Renal cortex interstitium (tissue), 11 donors: ENCODE data around the gene COA8. TPM values are rescaled to one million over a fixed set of nuclear protein-coding genes. Genes with fewer than 3 reads are reported as not detected.
"Not testable (repeated sequence)": the region's sequence is repeated elsewhere in the genome, so short reads cannot be mapped to it uniquely, and the experiment has no call there.

ENCODE experiments used
- DNase-seq, 11 donors: peaks; one replicate each; pipeline ENCODE4 v3.0.0-alpha.2; 2013; ENCODE audit warnings: low read depth in 9 of 11, low spot score in 4 of 11; ENCODE audit errors: extremely low read depth in 1 of 11
- polyA plus RNA-seq, 3 donors: library from polyadenylated mRNA; unstranded; fragments of 120-200 nt; gene quantifications; one replicate each; pipeline ENCODE4 v1.2.1, GENCODE V29; 2013; ENCODE audit not compliant: insufficient read length in 3 of 3

COA8 gene
- polyA plus RNA-seq, 3 donors = 39.7 to 41.6 (median 40.5) TPM

GRCh38 chr14:103521951-103522563 lies 40.7 kb upstream of the COA8 start:
- DNase-seq = no peak

GRCh38 chr14:103522649-103523574 lies 39.8 kb upstream of the COA8 start, which contains the start of gene CKB:
CKB (minus strand) TSS chr14:103522830; CDS start chr14:103522493, 337 bp downstream.
- peak in 3 of 11 donors; percentile 40 to 65 (median 63) for DNase-seq

DNA sequence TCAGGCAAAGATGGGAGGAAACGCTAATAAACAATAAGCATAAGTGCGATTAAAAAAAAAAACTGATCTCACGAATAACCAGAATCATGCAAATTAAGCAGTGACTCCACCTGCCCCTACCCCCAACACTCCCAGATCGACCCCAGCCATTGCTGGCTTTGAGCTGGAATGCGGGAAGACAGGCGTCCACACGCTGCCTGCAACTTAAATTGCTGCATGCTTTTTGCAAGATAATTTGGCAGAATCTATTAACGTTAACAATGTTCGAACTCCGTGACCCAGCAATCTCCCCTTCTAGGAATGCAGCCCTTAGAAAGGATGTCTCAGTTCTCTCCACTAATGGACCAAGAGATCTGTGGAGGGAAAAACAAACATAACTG lies 39.2 kb upstream of the COA8 start:
- DNase-seq = no peak

DNA sequence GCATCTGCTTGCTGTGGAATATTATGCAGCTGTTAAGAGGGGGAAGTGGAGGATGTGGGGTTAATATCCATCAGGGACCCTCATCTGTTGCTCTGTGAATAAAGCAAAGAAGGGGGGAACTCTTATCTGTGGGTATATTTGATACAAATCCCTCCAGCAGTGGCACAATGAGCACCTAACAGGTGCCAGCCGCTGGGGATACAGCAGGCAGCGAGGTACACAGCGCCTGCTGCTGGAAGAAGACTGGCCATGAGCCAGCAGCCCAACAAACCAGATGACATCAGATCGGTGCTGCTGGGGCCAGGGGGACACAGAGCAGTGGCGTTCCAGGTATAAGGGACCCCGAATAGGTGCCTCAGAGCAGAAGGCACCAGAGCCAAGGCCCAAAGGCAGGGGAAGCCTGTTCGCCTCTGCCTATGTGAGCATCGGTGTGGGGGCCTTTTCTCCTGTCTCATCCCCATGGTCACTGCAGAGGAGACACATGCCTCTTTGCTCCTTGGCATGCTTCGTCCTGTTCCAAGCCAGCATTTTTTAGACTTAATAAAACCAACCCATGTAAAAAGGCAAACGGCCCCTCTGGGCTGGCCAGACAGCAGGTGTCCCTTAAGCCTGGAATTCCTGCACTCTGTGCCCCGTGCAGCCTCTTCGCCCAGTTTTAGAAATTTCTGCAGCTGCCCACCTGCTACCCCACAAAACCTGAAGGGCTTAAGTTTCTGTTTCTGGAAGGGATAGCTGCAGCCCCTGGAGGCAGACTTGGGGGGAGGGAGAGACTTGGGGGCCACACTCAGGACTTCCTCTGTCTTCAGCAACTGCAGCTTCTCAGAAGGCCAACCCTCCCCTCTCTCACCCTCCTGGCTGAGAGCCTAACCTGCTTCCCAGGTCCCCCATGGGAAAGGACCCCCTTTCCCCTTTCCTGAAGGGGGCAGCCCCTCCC lies 38.5 kb upstream of the COA8 start:
- no peak for DNase-seq

DNA sequence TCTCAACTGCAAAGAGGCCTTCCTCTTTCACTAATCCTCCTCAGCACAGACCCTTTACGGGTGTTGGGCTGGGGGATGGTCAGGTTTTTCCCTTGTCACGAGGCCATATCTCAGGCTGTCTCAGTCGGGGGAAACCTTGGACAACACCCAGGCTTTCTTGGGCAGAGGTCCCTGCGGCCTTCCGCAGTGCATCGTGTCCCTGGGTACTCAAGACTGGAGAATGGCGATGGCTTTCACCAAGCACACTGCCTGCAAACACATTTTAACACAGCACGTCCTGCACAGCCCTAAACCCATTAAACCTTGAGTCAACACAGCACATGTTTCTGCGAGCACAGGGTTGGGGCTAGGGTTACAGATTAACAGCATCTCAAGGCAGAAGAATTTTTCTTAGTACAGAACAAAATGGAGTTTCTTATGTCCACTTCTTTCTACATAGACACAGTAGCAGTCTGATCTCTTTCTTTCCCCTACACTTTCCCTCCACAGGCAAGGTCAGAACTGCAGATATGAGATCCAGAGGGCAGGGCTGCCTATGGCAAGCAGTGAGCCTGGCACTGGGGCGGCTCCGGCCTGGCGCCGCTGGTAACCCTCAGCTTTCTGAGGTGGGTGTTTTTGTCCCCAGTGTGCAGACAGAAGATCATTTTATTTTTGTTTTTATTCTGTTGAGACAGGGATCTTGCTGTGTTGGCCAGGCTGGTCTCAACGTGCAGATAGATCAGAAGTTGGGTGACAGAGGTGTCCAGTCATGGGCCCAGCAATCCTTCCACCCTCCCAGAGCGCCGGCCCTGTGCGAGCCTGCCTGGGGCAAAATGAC lies 37.1 kb upstream of the COA8 start:
- not testable (repeated sequence) for DNase-seq

DNA sequence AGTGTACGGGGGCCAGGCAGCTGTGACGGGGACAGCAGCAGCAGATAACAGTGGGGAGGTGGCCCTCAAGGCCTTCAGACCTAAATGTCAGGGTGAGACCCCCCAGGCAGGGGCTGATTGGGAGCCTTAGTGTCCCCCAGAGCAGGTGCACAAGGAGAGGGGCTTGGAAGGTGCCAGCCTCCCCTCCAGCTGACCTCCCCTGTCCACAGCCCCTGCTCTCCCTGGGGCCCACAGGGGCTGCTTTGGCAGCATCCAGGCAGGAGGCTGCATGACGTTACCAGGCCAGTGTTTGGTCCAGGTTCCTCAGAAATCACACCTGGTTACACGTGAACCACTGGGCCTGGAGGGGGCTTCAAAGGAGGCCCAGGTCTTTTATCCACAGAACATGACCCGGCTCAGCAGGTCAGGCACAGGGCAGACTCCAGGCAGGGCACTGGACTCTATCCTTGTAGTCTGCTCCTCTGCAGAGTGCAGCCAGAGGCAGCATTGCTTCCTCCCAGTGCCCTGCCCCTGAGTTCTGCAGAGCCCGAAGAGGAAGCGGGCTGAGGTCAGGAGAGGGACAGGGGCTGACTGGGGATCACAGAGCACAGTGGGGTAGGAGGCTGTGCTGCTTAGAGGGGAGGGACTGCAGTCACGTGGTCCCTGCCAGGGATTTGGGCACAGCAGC lies 36.4 kb upstream of the COA8 start:
- DNase-seq = no peak

- DNase-seq = no peak
Observed at GRCh38 chr14:103526914-103527248, 35.9 kb upstream of the COA8 start.

- no peak for DNase-seq
Observed at GRCh38 chr14:103527408-103528145, 35.2 kb upstream of the COA8 start.

DNA sequence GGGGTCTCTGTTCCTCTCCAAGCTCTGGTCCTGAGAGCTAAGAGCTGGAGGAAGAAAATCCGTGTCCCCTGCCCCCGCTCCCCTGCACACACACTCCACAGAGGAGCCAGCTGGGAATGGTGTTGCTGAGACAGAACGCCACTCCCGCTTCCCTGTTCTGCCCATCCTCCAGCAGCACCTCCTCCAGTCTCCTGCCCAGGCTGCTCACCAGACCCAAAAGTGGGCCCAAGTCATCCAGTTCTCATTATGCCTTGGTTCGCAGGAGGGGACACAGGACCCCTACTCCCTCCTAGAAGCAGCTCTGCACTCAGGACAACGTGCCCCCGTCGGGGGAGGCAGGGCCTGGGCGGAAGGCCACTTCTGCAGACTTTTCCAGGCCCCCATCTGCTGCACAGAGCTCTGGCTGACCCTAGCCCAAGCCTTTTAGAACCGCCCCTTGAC lies 34.6 kb upstream of the COA8 start:
- DNase-seq = no peak

DNA sequence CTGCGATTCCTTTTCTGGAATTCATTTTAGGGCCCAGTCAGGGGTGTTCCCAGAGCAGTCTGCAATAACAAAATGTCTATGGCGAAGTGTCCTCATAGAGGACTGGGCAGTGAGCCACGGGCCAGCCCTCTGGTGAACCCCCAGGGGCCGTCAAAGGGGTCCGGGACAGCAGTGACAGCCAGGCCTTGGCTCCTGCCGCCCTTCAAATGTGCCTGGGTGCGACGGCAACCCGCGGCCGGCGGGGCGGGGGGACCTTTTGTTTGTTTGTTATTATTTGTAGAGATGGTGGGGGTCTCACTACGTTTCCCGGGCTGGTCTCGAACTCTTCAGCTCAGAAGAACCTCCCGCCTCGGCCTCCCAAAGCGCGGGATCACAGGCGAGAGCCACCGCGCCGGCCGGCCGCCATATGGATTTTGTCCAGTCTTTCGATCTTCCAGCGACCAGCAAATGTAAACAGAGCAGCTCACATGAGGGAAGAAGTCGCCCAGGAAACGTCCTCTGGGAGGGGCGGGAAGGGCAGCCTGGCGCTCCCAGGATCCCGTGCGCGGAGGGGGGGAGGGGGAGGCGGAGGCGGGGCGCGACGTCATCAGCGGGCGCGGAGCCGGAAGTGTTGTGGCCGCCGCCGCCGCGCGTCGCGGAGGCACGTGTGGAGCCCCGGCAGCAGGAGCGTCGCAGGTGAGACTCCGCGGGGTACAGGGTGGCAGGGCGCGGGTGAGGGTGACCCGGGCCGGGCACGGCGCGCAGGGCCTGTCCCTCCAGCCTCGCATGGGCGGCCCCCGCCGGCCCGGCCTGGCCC lies 34.0 kb upstream of the COA8 start, which contains the start of gene TRMT61A:
TSS of gene TRMT61A (plus strand) at position 610 of the 796 bp plus-strand sequence. CDS start 783 bp downstream, outside the sequence.
- DNase-seq = peak in 10 of 11 donors; percentile 68 to 87 (median 82)

GRCh38 chr14:103529383-103530365 lies 33.1 kb upstream of the COA8 start:
- DNase-seq = no peak

- no peak for DNase-seq
Observed at GRCh38 chr14:103530390-103530789, 32.4 kb upstream of the COA8 start.

- DNase-seq = no peak
Observed at GRCh38 chr14:103530831-103531230, 31.9 kb upstream of the COA8 start.

GRCh38 chr14:103531421-103532215 lies 31.1 kb upstream of the COA8 start:
- no peak for DNase-seq
